ENCODE results near the gene TMEM165. TPM values are rescaled to one million over a fixed set of nuclear protein-coding genes. Genes with fewer than 3 reads are reported as not detected.

Gene TMEM165
- total RNA-seq, 1 experiment from 2014 or later: 92.4 TPM

DNA sequence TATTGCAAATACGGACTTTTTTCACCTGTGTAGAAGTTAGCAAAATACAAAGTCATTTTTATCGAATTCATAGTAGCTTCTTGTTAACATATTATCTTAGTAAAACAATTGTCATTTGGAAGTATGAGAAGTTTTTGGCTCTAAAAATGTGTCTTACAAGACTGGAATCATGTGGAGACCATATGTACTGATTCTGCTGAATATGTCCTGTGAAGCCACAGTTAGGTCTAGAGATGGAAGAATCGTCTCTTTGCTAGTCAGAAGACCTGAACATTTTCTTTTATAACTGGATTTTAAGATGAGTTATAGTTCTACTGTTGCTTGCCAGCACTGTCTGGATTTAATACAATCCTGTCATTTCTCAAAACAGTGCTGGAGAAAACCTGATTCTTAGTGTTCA is 29.0 kb downstream of the TMEM165 start:
- Histone ChIP-seq H3K4me3 (no peak overlapping the region), H3K36me3 (peaks cover 48% of the 10 kb centered on the region), H3K9me3 (no peaks in the 10 kb centered on the region), H3K27me3 (no peaks in the 10 kb centered on the region)
- no peak for DNase-seq

- no peak for DNase-seq
- Histone ChIP-seq H3K36me3 (peaks cover 27% of the 10 kb centered on the region), H3K4me3 (no peak overlapping the region), H3K27me3 (no peaks in the 10 kb centered on the region), H3K9me3 (no peaks in the 10 kb centered on the region)
Measured at GRCh38 chr4:55431710-55432336, 36.1 kb downstream of the TMEM165 start.

GRCh38 chr4:55435141-55435841 is 39.5 kb downstream of the TMEM165 start:
- H3K9me3 ChIP-seq: no peaks in the 10 kb centered on the region
- H3K36me3 ChIP-seq: peaks cover 23% of the 10 kb centered on the region
- no peak for DNase-seq
- no peak overlapping the region for H3K4me3 ChIP-seq
- H3K27me3 ChIP-seq: no peaks in the 10 kb centered on the region

- DNase-seq: no peak
- Histone ChIP-seq H3K4me3 (no peak overlapping the region), H3K27me3 (no peaks in the 10 kb centered on the region), H3K36me3 (peaks cover 18% of the 10 kb centered on the region), H3K9me3 (no peaks in the 10 kb centered on the region)
Measured at GRCh38 chr4:55437356-55437796, 41.6 kb downstream of the TMEM165 start.

DNA sequence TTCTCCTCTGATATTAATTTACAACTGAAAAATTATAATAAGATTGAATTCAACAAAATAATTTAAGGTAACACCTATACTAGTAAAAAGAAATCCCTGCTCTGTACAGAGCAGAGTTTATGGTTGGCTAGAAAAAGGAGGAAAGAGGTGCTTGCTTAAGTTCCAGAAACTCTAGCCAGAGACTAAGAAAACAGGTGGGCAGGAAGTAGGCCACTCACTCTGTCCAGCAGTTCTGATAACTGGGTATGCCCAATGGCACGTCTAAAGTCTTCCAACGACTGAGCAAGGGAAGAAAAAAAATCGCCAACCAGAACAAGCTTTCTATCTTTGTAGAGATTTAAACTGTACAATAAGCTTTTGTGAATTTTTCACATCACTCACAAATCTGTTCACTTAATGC is 42.1 kb downstream of the TMEM165 start:
- H3K4me3 ChIP-seq: no peak overlapping the region
- DNase-seq: no peak
- no peaks in the 10 kb centered on the region for H3K27me3 ChIP-seq
- peaks cover 16% of the 10 kb centered on the region for H3K36me3 ChIP-seq
- no peaks in the 10 kb centered on the region for H3K9me3 ChIP-seq

DNA sequence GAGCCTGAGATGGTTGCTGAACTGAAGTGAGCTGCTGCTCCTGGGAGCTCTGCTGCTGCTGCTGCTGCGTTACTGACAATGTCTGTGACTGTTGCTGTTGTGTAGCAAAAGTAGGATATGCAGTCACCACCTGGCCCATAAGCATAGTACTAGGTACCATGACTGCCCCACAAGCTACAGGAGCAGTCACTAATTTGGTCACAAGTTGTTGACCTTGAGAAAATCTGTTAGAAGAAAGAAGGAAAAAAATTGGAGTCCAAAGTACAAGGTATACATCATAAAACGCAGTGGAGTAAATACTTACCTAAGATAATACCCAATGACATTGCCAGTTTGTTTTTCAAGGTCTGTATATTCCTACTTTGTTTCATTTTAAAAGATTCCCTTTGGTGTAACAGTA is 42.6 kb downstream of the TMEM165 start:
- Histone ChIP-seq H3K4me3 (no peak overlapping the region), H3K27me3 (no peaks in the 10 kb centered on the region), H3K36me3 (peaks cover 13% of the 10 kb centered on the region), H3K9me3 (no peaks in the 10 kb centered on the region)
- no peak for DNase-seq

GRCh38 chr4:55439023-55439422 is 43.3 kb downstream of the TMEM165 start:
- DNase-seq: no peak
- Histone ChIP-seq H3K27me3 (no peaks in the 10 kb centered on the region), H3K4me3 (no peak overlapping the region), H3K9me3 (no peaks in the 10 kb centered on the region), H3K36me3 (peaks cover 9% of the 10 kb centered on the region)

DNA sequence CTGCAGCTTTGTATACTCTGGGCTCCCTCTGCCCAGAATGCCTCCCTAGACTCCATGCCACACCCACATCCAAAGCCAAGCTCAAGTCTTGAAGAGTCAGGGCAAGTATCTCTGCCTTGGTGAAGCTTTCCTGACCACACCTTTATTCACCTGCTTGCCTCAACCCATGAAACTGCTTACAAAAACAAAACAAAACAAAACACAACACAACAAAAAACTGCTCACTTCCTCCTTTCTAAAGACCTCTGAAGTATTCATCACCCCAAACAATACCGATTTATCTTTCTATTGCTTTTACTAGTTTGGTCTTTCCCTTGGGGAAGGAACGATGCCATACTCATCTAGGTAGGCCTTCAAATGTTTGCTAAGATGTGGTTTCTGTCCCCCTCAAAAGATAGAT is 45.0 kb downstream of the TMEM165 start:
- H3K4me3 ChIP-seq: no peak overlapping the region
- DNase-seq: no peak
- no peaks in the 10 kb centered on the region for H3K27me3 ChIP-seq
- peaks cover 3% of the 10 kb centered on the region; the same call in 1 of the 2 replicates for H3K36me3 ChIP-seq
- H3K9me3 ChIP-seq: no peaks in the 10 kb centered on the region

DNA sequence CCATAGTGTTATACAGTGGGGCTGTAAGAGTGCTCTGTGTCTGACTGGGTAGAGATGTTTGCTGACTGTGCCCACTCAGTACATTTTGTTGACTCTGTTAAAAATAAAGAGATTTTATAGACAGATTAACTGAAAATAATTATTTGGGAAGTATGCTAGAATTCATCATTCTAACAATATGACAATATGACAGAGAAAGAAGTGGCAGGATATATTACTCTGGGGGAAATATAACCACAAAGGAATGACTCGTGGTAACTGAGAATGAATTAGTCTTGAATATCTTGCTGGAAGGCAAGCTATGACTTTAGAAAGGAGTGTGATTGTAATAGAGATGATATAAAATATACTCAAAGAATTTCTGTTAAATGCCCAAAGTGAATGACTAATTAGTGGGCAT is 46.8 kb downstream of the TMEM165 start:
- Histone ChIP-seq H3K9me3 (no peaks in the 10 kb centered on the region), H3K36me3 (peaks cover 6% of the 10 kb centered on the region), H3K27me3 (no peaks in the 10 kb centered on the region), H3K4me3 (no peak overlapping the region)
- no peak for DNase-seq

DNA sequence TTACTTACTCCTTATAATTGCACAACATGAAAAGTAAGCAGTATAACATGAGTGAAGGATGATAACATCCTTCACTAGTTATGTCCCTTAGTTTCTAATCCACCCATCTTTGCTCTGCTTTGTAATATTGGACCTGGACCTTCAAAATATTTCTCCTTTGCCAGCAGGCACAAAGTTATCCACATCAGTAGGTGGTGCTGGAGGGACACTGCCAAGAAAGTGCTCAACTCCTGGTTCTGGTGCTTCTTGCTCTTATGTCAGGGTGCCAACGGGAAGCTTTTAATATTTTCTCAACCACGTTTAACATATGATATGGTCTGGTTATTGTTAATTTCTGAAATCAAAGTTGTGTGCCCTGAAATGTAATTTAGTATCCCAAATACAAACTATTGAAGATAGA is 49.1 kb downstream of the TMEM165 start:
- Histone ChIP-seq H3K27me3 (no peaks in the 10 kb centered on the region), H3K36me3 (peaks cover 14% of the 10 kb centered on the region), H3K9me3 (no peaks in the 10 kb centered on the region), H3K4me3 (no peak overlapping the region)
- DNase-seq: peak; percentile 12

GRCh38 chr4:55445921-55446577 is 50.3 kb downstream of the TMEM165 start:
- DNase-seq: peak; percentile 7
- H3K9me3 ChIP-seq: no peaks in the 10 kb centered on the region
- peaks cover 14% of the 10 kb centered on the region for H3K36me3 ChIP-seq
- no peak overlapping the region for H3K4me3 ChIP-seq
- no peaks in the 10 kb centered on the region for H3K27me3 ChIP-seq

- H3K27me3 ChIP-seq: no peaks in the 10 kb centered on the region
- DNase-seq: no peak
- H3K36me3 ChIP-seq: peaks cover 14% of the 10 kb centered on the region
- H3K4me3 ChIP-seq: no peak overlapping the region
- no peaks in the 10 kb centered on the region for H3K9me3 ChIP-seq
Measured at GRCh38 chr4:55446578-55446922, 50.8 kb downstream of the TMEM165 start.

DNA sequence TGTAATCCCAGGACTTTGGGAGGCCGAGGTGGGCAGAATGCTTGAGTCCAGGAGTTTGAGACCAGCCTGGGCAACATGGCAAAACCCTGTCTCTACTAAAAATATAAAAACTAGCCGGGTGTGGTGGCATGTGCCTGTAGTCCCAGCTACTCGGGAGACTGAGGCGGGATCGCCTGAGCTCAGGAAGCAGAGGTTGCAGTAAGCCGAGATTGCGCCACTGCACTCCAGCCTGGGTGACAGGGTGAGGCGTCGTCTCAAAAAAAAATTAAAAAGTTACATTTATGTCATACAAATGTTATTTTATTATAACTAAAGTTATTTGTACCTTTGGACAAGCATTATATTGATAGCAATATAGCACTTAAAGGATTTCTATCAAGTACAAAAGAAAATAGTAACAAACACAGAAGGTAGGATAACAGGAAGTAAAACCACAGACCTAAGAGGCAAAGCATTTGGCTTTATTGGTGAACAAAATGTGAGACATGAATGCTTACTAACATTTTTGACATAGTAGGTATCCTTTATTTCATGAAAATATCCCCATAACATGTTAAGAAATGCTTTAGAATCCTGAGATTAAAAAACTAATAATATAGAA is 51.5 kb downstream of the TMEM165 start:
- Histone ChIP-seq H3K27me3 (no peaks in the 10 kb centered on the region), H3K36me3 (peaks cover 14% of the 10 kb centered on the region), H3K9me3 (no peaks in the 10 kb centered on the region), H3K4me3 (no peak overlapping the region)
- no peak for DNase-seq

- Histone ChIP-seq H3K27me3 (no peaks in the 10 kb centered on the region), H3K36me3 (peaks cover 14% of the 10 kb centered on the region), H3K9me3 (no peaks in the 10 kb centered on the region), H3K4me3 (no peak overlapping the region)
- DNase-seq: no peak
Measured at GRCh38 chr4:55447831-55448230, 52.1 kb downstream of the TMEM165 start.

DNA sequence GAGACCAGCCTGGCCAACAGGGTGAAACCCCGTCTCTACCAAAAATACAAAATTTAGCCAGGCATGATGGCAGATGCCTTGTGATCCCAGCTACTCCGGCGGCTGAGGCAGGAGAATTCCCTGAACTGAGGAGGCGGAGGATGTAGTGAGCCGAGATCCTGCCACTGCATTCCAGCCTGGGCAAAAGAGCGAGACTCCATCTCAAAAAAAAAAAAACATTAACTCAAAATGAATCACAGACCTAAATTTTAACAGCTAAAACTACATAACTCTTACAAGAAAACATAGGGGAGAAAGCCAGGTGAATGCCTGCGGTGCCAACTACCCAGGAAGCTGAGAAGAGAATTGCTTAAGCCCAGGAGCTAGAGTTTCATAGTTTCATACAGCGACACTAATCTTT is 54.8 kb downstream of the TMEM165 start:
- DNase-seq: no peak
- peaks cover 14% of the 10 kb centered on the region for H3K36me3 ChIP-seq
- no peaks in the 10 kb centered on the region for H3K27me3 ChIP-seq
- H3K4me3 ChIP-seq: no peak overlapping the region
- no peaks in the 10 kb centered on the region for H3K9me3 ChIP-seq

- no peak overlapping the region for H3K4me3 ChIP-seq
- DNase-seq: peak; percentile 59
- H3K27me3 ChIP-seq: no peaks in the 10 kb centered on the region
- no peaks in the 10 kb centered on the region; the same call in 1 of the 2 replicates for H3K36me3 ChIP-seq
- no peaks in the 10 kb centered on the region for H3K9me3 ChIP-seq
Measured at GRCh38 chr4:55458164-55458563, 62.4 kb downstream of the TMEM165 start.

DNA sequence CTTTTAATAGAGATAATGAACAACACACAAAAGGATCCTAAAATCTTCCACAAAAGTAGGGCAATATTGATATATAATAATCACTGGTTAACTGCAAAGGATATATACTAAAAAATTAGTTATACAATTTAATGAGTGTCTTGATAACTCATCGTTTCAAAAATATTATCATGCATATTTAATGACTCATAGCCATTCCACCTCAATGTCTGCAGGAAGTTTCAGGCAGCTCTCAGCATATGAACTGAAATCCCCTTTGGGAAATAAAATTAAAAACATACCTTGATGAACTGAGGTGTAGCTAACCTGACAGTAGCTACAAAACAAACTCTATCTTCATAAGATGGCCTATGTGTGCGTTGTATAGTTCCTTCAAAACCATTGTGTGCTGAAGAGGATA is 62.9 kb downstream of the TMEM165 start:
- Histone ChIP-seq H3K27me3 (no peaks in the 10 kb centered on the region), H3K36me3 (no peaks in the 10 kb centered on the region; the same call in 1 of the 2 replicates), H3K9me3 (no peaks in the 10 kb centered on the region), H3K4me3 (no peak overlapping the region)
- no peak for DNase-seq
